ENCODE measurements around the gene SWAP70.

The SWAP70 gene

GRCh38 chr11:9651899-9652748, 11.8 kb upstream of the SWAP70 start:
- no peak for TF ChIP-seq CTCF (conservative IDR thresholded peaks at IDR 0.05; ENCODE audit: low read depth, low read length)
- no peak for DNase-seq (ENCODE audit: low read depth)
- H3K4me3 ChIP-seq (ENCODE audit: low read depth, low read length) = no peak overlapping the region

GRCh38 chr11:9653871-9654270, 10.0 kb upstream of the SWAP70 start:
- H3K4me3 ChIP-seq (ENCODE audit: low read depth, low read length) = no peak overlapping the region
- DNase-seq (ENCODE audit: low read depth) = no peak
- no peak for TF ChIP-seq CTCF (conservative IDR thresholded peaks at IDR 0.05; ENCODE audit: low read depth, low read length)

- DNase-seq (ENCODE audit: low read depth) = no peak
- no peak overlapping the region for H3K4me3 ChIP-seq (ENCODE audit: low read depth, low read length)
- TF ChIP-seq CTCF (conservative IDR thresholded peaks at IDR 0.05; ENCODE audit: low read depth, low read length) = no peak
Observed at GRCh38 chr11:9656864-9657263, 7.0 kb upstream of the SWAP70 start.

DNA sequence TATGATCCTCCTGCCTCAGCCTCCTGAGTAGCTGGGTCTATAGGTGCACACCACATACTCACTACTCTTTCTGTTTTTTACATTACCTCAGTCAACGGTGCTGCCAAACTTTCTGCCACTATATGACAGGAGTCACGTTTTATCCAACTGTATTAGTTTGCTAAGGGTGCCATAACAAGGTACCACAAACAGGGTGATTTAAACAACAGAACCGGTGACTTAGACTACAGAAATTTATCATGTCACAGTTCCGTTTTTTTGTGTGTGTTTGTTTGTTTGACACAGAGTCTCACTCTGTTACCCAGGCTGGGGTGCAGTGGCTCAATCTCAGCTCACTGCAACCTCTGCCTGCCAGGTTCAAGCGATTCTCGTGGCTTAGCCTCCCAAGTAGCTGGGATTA, 6.3 kb upstream of the SWAP70 start:
- DNase-seq (ENCODE audit: low read depth) = no peak
- no peak for TF ChIP-seq CTCF (conservative IDR thresholded peaks at IDR 0.05; ENCODE audit: low read depth, low read length)
- H3K4me3 ChIP-seq (ENCODE audit: low read depth, low read length) = no peak overlapping the region

DNA sequence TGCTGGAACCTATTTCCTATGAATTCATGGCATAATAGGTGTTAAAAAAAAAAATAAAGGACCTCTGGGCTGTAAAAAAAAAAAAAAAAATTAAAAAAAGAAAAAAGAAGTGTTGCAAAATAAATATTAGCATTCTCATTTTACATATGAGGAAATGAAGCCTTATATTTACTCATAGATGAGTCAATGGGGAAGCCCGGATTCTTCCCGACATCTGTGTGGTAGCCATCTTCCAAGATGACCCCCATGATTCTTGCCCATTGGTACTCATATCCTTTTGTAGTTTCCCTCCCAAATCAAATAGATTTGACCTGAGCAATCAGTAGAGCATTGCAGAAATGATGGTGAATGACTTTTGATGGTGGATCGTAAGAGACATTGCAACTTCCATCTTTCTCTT, 3.0 kb upstream of the SWAP70 start:
- peak; percentile 27 for DNase-seq (ENCODE audit: low read depth)
- H3K4me3 ChIP-seq (ENCODE audit: low read depth, low read length) = no peak overlapping the region
- no peak for TF ChIP-seq CTCF (conservative IDR thresholded peaks at IDR 0.05; ENCODE audit: low read depth, low read length)

- DNase-seq (ENCODE audit: low read depth) = peak; percentile 15
- no peak overlapping the region for H3K4me3 ChIP-seq (ENCODE audit: low read depth, low read length)
- no peak for TF ChIP-seq CTCF (conservative IDR thresholded peaks at IDR 0.05; ENCODE audit: low read depth, low read length)
Observed at GRCh38 chr11:9662273-9662672, 1.6 kb upstream of the SWAP70 start.

Data from choroid plexus epithelial cell (primary cell).